ENCODE measurements around the gene CPNE2. TPM values are rescaled to one million over a fixed set of nuclear protein-coding genes. Genes with fewer than 3 reads are reported as not detected.

CPNE2 gene
- polyA plus RNA-seq, 1 donor from 2014 or later = 2.0 TPM

GRCh38 chr16:57082664-57083063, 9.7 kb upstream of the CPNE2 start:
- Mint-ChIP-seq H3K27me3 (no peaks in the 10 kb centered on the region), H3K27ac (no peak overlapping the region), H3K4me1 (peaks cover 4 to 7% (median 6%) of the 10 kb centered on the region in 3 donors), H3K36me3 (peaks cover 2% of the 10 kb centered on the region), H3K4me3 (no peak overlapping the region), H3K9me3 (no peaks in the 10 kb centered on the region)

- H3K27ac Mint-ChIP-seq = peak overlapping the region; percentile 16 to 75 (median 59)
- H3K4me3 Mint-ChIP-seq = no peak overlapping the region
Measured at GRCh38 chr16:57083485-57084126, 8.8 kb upstream of the CPNE2 start.

GRCh38 chr16:57084257-57084770, 8.1 kb upstream of the CPNE2 start:
- H3K4me1 Mint-ChIP-seq = peaks cover 4 to 8% (median 6%) of the 10 kb centered on the region in 3 donors
- no peak overlapping the region for H3K4me3 Mint-ChIP-seq
- peaks cover 2% of the 10 kb centered on the region for H3K36me3 Mint-ChIP-seq
- H3K27me3 Mint-ChIP-seq = peaks cover 3% of the 10 kb centered on the region
- H3K27ac Mint-ChIP-seq = peak overlapping the region; percentile 16 to 75 (median 21)
- no peaks in the 10 kb centered on the region for H3K9me3 Mint-ChIP-seq

More at GRCh38 chr16:57083485-57084126, 8.8 kb upstream of the CPNE2 start:
- peaks cover 4 to 7% (median 6%) of the 10 kb centered on the region in 3 donors for H3K4me1 Mint-ChIP-seq
- no peaks in the 10 kb centered on the region for H3K9me3 Mint-ChIP-seq
- H3K27me3 Mint-ChIP-seq = no peaks in the 10 kb centered on the region
- peaks cover 2% of the 10 kb centered on the region for H3K36me3 Mint-ChIP-seq

- H3K4me1 Mint-ChIP-seq = peaks cover 4 to 6% (median 5%) of the 10 kb centered on the region in 3 donors
- H3K27ac Mint-ChIP-seq = peak overlapping the region in 1 of 3 donors; percentile 59
- peak overlapping the region in 1 of 4 donors; percentile 25 for H3K4me3 Mint-ChIP-seq
- H3K36me3 Mint-ChIP-seq = peaks cover 2% of the 10 kb centered on the region
- no peaks in the 10 kb centered on the region for H3K9me3 Mint-ChIP-seq
- peaks cover 3% of the 10 kb centered on the region for H3K27me3 Mint-ChIP-seq
Measured at GRCh38 chr16:57084996-57085395, 7.4 kb upstream of the CPNE2 start.

GRCh38 chr16:57087003-57087402, 5.4 kb upstream of the CPNE2 start:
- Mint-ChIP-seq H3K4me1 (peaks cover 4 to 9% (median 5%) of the 10 kb centered on the region in 3 donors), H3K36me3 (peaks cover 2% of the 10 kb centered on the region), H3K4me3 (peak overlapping the region in 2 of 4 donors; percentile 19 to 24), H3K9me3 (no peaks in the 10 kb centered on the region), H3K27ac (peak overlapping the region in 1 of 3 donors; percentile 24), H3K27me3 (peaks cover 10% of the 10 kb centered on the region)

- H3K4me3 Mint-ChIP-seq = peak overlapping the region in 1 of 4 donors; percentile 22
- H3K27me3 Mint-ChIP-seq = peaks cover 18% of the 10 kb centered on the region
- H3K4me1 Mint-ChIP-seq = peaks cover 1 to 4% (median 3%) of the 10 kb centered on the region in 3 donors
- no peaks in the 10 kb centered on the region for H3K9me3 Mint-ChIP-seq
- H3K27ac Mint-ChIP-seq = peak overlapping the region in 1 of 3 donors; percentile 30
- H3K36me3 Mint-ChIP-seq = peaks cover 2% of the 10 kb centered on the region
Measured at GRCh38 chr16:57089406-57089805, 3.0 kb upstream of the CPNE2 start.

GRCh38 chr16:57091200-57091974, 996 bp upstream of the CPNE2 start:
- peak overlapping the region in 1 of 3 donors; percentile 66 for H3K27ac Mint-ChIP-seq

GRCh38 chr16:57092786-57093411, 516 bp downstream of the CPNE2 start:
- Mint-ChIP-seq H3K27me3 (peaks cover 22% of the 10 kb centered on the region), H3K9me3 (no peaks in the 10 kb centered on the region), H3K4me1 (peaks cover 1 to 3% (median 1%) of the 10 kb centered on the region in 3 donors), H3K4me3 (peak overlapping the region; percentile 43 to 89 (median 80)), H3K27ac (peak overlapping the region in 1 of 3 donors; percentile 43), H3K36me3 (peaks cover 4% of the 10 kb centered on the region)

More at GRCh38 chr16:57091200-57091974, 996 bp upstream of the CPNE2 start:
- peaks cover 1 to 3% (median 1%) of the 10 kb centered on the region in 3 donors for H3K4me1 Mint-ChIP-seq
- H3K4me3 Mint-ChIP-seq = peak overlapping the region; percentile 55 to 83 (median 80)
- H3K9me3 Mint-ChIP-seq = no peaks in the 10 kb centered on the region
- H3K27me3 Mint-ChIP-seq = peaks cover 22% of the 10 kb centered on the region
- H3K36me3 Mint-ChIP-seq = peaks cover 4% of the 10 kb centered on the region

- H3K9me3 Mint-ChIP-seq = no peaks in the 10 kb centered on the region
- peak overlapping the region in 1 of 3 donors; percentile 43 for H3K27ac Mint-ChIP-seq
- H3K4me1 Mint-ChIP-seq = peaks cover 0 to 3% (median 3%) of the 10 kb centered on the region in 3 donors
- peak overlapping the region; percentile 58 to 89 (median 80) for H3K4me3 Mint-ChIP-seq
- peaks cover 4% of the 10 kb centered on the region for H3K36me3 Mint-ChIP-seq
- H3K27me3 Mint-ChIP-seq = peaks cover 21% of the 10 kb centered on the region
Measured at GRCh38 chr16:57093666-57094564, 1.5 kb downstream of the CPNE2 start.

- Mint-ChIP-seq H3K36me3 (peaks cover 4% of the 10 kb centered on the region), H3K9me3 (no peaks in the 10 kb centered on the region), H3K4me1 (peaks cover 0 to 3% (median 3%) of the 10 kb centered on the region in 3 donors), H3K4me3 (peak overlapping the region in 3 of 4 donors; percentile 39 to 66 (median 58)), H3K27ac (no peak overlapping the region), H3K27me3 (peaks cover 19% of the 10 kb centered on the region)
Measured at GRCh38 chr16:57094911-57095310, 2.5 kb downstream of the CPNE2 start.

GRCh38 chr16:57096192-57096591, 3.8 kb downstream of the CPNE2 start:
- peak overlapping the region in 1 of 4 donors; percentile 53 for H3K4me3 Mint-ChIP-seq
- peaks cover 0 to 3% (median under 1%) of the 10 kb centered on the region in 3 donors for H3K4me1 Mint-ChIP-seq

GRCh38 chr16:57096793-57097192, 4.4 kb downstream of the CPNE2 start:
- Mint-ChIP-seq H3K27ac (no peak overlapping the region), H3K9me3 (no peaks in the 10 kb centered on the region), H3K4me3 (no peak overlapping the region), H3K4me1 (peaks cover 0 to 3% (median 0%) of the 10 kb centered on the region in 3 donors), H3K27me3 (peaks cover 12% of the 10 kb centered on the region), H3K36me3 (peaks cover 4% of the 10 kb centered on the region)

More at GRCh38 chr16:57096192-57096591, 3.8 kb downstream of the CPNE2 start:
- Mint-ChIP-seq H3K27me3 (peaks cover 14% of the 10 kb centered on the region), H3K36me3 (peaks cover 6% of the 10 kb centered on the region), H3K9me3 (no peaks in the 10 kb centered on the region), H3K27ac (no peak overlapping the region)

- peak overlapping the region in 1 of 3 donors; percentile 82 for H3K27ac Mint-ChIP-seq
- peak overlapping the region in 1 of 4 donors; percentile 1 for H3K4me3 Mint-ChIP-seq
- peaks cover 0 to 3% (median 0%) of the 10 kb centered on the region in 3 donors for H3K4me1 Mint-ChIP-seq
- H3K9me3 Mint-ChIP-seq = no peaks in the 10 kb centered on the region
- peaks cover 11% of the 10 kb centered on the region for H3K27me3 Mint-ChIP-seq
- peaks cover 4% of the 10 kb centered on the region for H3K36me3 Mint-ChIP-seq
Measured at GRCh38 chr16:57098188-57098841, 5.9 kb downstream of the CPNE2 start.
